GM12878 (cell line): Measurements from ENCODE around the gene PLPP1. TPM values are rescaled to one million over a fixed set of nuclear protein-coding genes. Genes with fewer than 3 reads are reported as not detected.

Experiments used
- ATAC-seq: fragments of 200-7000 bp; cut with Tn5 transposase; 3 replicates; pipeline ENCODE4 v1.9.1; 2020; ENCODE audit warnings: mild to moderate bottlenecking, moderate library complexity
- BruUV-seq: library from RNA; stranded (reverse); fragments of 400-500 nt; replicated peaks from 2 replicates; lab custom pipeline; 2021; lab: Mats Ljungman, UMichigan
- CTCF ChIA-PET: fragments of 300-600 bp; sonication (Branson Sonifier 250); formaldehyde crosslinking; extraction: SDS; loops from one replicate; lab custom pipeline; 2021; ENCODE audit warnings: inconsistent platforms; lab: Yijun Ruan, JAX
- POLR2A ChIA-PET: fragments of 350-600 bp; formaldehyde crosslinking; extraction: SDS; loops from one replicate; lab custom pipeline; 2021; ENCODE audit warnings: inconsistent platforms; lab: Charles Lee
- RAD21 ChIA-PET: fragments of 300-600 bp; sonication (Branson Sonifier 250); formaldehyde crosslinking; loops from one replicate; lab custom pipeline; 2023; ENCODE audit warnings: antibody characterized with exemption; ENCODE audit not compliant: unreplicated experiment; lab: Charles Lee
- SMC1A ChIA-PET: fragments of 300-600 bp; sonication (Branson Sonifier 250); formaldehyde crosslinking; loops from one replicate; lab custom pipeline; 2023; ENCODE audit not compliant: unreplicated experiment, uncharacterized antibody; lab: Charles Lee
- DNase-seq: peaks from one replicate; pipeline ENCODE4 v3.0.0-alpha.2; 2011; ENCODE audit warnings: low read depth, low spot score
- FAIRE-seq: peaks from 3 replicates; lab custom pipeline; 2011; peaks lifted over from hg19 to GRCh38; lab: Jason Lieb, UNC
- H2AFZ ChIP-seq: 2 replicates; pipeline ENCODE4 v1.6.0; 2011; ENCODE audit warnings: low read depth, low read length, control low read depth; ENCODE audit not compliant: control insufficient read depth
- H3K27ac ChIP-seq: 2 replicates; pipeline ENCODE4 v1.5.1; 2011; ENCODE audit warnings: control low read depth; ENCODE audit not compliant: control insufficient read depth, insufficient read depth
- H3K27me3 ChIP-seq, 2 experiments: replicated peaks in 1 of 2; 2 replicates each; pipeline versions ENCODE4 v1.6.0 to v1.6.1; 2011; ENCODE audit warnings: low read length in 1 of 2; ENCODE audit not compliant: control insufficient read depth in 2 of 2, insufficient read depth in 2 of 2
- H3K36me3 ChIP-seq, 2 experiments: 2 replicates each; pipeline ENCODE4 v1.5.1; 2011; ENCODE audit warnings: low read length in 1 of 2; ENCODE audit not compliant: control insufficient read depth in 2 of 2, insufficient read depth in 2 of 2
- H3K4me1 ChIP-seq: 2 replicates; pipeline ENCODE4 v1.6.1; 2011; ENCODE audit warnings: mild to moderate bottlenecking, low read length, moderate library complexity, mixed read lengths; ENCODE audit not compliant: control insufficient read depth, insufficient read depth
- H3K4me2 ChIP-seq: 2 replicates; pipeline ENCODE4 v1.6.0; 2011; ENCODE audit warnings: control low read depth; ENCODE audit not compliant: control insufficient read depth, insufficient read depth
- H3K4me3 ChIP-seq: fragments of 200-600 bp; sonication (generic); 2 replicates; pipeline ENCODE4 v1.5.1; 2016
- H3K79me2 ChIP-seq: 2 replicates; pipeline ENCODE4 v1.6.0; 2011; ENCODE audit warnings: low read length; ENCODE audit not compliant: control insufficient read depth, insufficient read depth
- H3K9ac ChIP-seq: 2 replicates; pipeline ENCODE4 v1.8.0; 2011; ENCODE audit warnings: low read length, control low read depth, mixed read lengths; ENCODE audit not compliant: control insufficient read depth, insufficient read depth
- H3K9me3 ChIP-seq: replicated peaks from 3 replicates; pipeline ENCODE4 v1.5.1; 2011; ENCODE audit warnings: mild to moderate bottlenecking, low read length; ENCODE audit not compliant: control insufficient read depth, insufficient read depth
- H4K20me1 ChIP-seq: 2 replicates; pipeline ENCODE4 v1.6.0; 2011; ENCODE audit not compliant: control insufficient read depth, insufficient read depth
- ATF7 ChIP-seq: fragments of 450-650 bp; IDR thresholded peaks from 2 replicates; pipeline ENCODE4 v1.6.1; 2016; ENCODE audit warnings: low read depth, mild to moderate bottlenecking
- BMI1 ChIP-seq: fragments of 450-650 bp; IDR thresholded peaks from 2 replicates; pipeline ENCODE4 v1.6.1; 2016; ENCODE audit warnings: mild to moderate bottlenecking, moderate library complexity, borderline replicate concordance
- CBX3 ChIP-seq: fragments of 200-600 bp; sonication (generic); IDR thresholded peaks from 2 replicates; pipeline ENCODE4 v1.6.1; 2016; ENCODE audit warnings: low read depth, borderline replicate concordance
- FOXK2 ChIP-seq: fragments of 450-650 bp; IDR thresholded peaks from 2 replicates; pipeline ENCODE4 v1.6.1; 2017; ENCODE audit warnings: mild to moderate bottlenecking, moderate library complexity
- GABPA ChIP-seq: IDR thresholded peaks from 2 replicates; pipeline ENCODE4 v1.6.1; 2014; ENCODE audit warnings: antibody characterized with exemption, low read depth, mild to moderate bottlenecking, inconsistent platforms
- GATAD2B ChIP-seq: fragments of 450-650 bp; conservative IDR thresholded peaks from 2 replicates; pipeline ENCODE4 v1.6.1; 2017; ENCODE audit warnings: low read depth, mild to moderate bottlenecking, moderate library complexity
- JUNB ChIP-seq: IDR thresholded peaks from 2 replicates; pipeline ENCODE4 v1.6.1; 2016; ENCODE audit warnings: antibody characterized with exemption, mild to moderate bottlenecking
- MYB ChIP-seq: fragments of 150-350 bp; IDR thresholded peaks from 2 replicates; pipeline ENCODE4 v1.6.1; 2014; ENCODE audit warnings: mild to moderate bottlenecking, low read depth, low read length, borderline replicate concordance
- NRF1 ChIP-seq: conservative IDR thresholded peaks from 2 replicates; pipeline ENCODE4 v1.6.1; 2011; ENCODE audit warnings: mild to moderate bottlenecking, low read depth, low read length, improper control_type of control experiment
- PBX3 ChIP-seq: IDR thresholded peaks from 2 replicates; pipeline ENCODE4 v1.6.1; 2011; ENCODE audit warnings: mild to moderate bottlenecking, low read depth, low read length, moderate library complexity; ENCODE audit not compliant: insufficient replicate concordance
- PRDM15 ChIP-seq: fragments of 450-650 bp; formaldehyde crosslinking; IDR thresholded peaks from 2 replicates; pipeline ENCODE4 v1.4.0; 2020; ENCODE audit warnings: mild to moderate bottlenecking, moderate library complexity
- RCOR1 ChIP-seq: conservative IDR thresholded peaks from 2 replicates; pipeline ENCODE4 v1.6.1; 2012; ENCODE audit warnings: low read depth, low read length, improper control_type of control experiment
- RELA ChIP-seq: fragments of 450-650 bp; IDR thresholded peaks from 2 replicates; pipeline ENCODE4 v1.8.0; 2014; ENCODE audit warnings: borderline replicate concordance; ENCODE audit not compliant: partially characterized antibody
- RUNX3 ChIP-seq: IDR thresholded peaks from 2 replicates; pipeline ENCODE4 v1.6.1; 2012; ENCODE audit warnings: low read length, inconsistent platforms
- WRNIP1 ChIP-seq: IDR thresholded peaks from 2 replicates; pipeline ENCODE4 v1.6.1; 2011; ENCODE audit warnings: low read depth, low read length, improper control_type of control experiment, borderline replicate concordance
- WGBS: methylation state at CpG from one replicate; pipeline ENCODE4 v1.1.6; 2016; ENCODE audit warnings: low lambda C conversion rate; ENCODE audit not compliant: insufficient replicate concordance, insufficient coverage; ENCODE audit errors: missing lambda C conversion rate; 5-methylcytosine and 5-hydroxymethylcytosine counted together
- in situ Hi-C: fragments of 300-500 bp; cut with MboI; formaldehyde crosslinking; loops from 9 replicates; pipeline ENCODE4 v1.14.3; 2018; ENCODE audit warnings: mixed read lengths
- intact Hi-C: fragments of 100-400 bp; cut with micrococcal nuclease; formaldehyde crosslinking; loops from one replicate; pipeline ENCODE4 v1.14.2; 2022; ENCODE audit not compliant: unreplicated experiment
- polyA plus RNA-seq, 11 experiments: library from polyadenylated mRNA; depleted of rRNA in 4 of 11; unstranded in 6 of 11; stranded (reverse) in 5 of 11; fragments of >200 nt; fragmentation: Nextera tagmentation in 4 of 11; fragmentation: Illumina TruSeq in 1 of 11; extraction: Ambion mirVana in 4 of 11; extraction: Trizol in 1 of 11; gene quantifications; 1 replicate in 1 of 11; 2 replicates in 10 of 11; pipeline versions ENCODE4 v1.2.1 to v1.2.3, GENCODE V29; 2011 to 2016; ENCODE audit warnings: inconsistent platforms in 2 of 11, missing spikeins in 2 of 11, low read depth in 1 of 11
- total RNA-seq, 4 experiments: library from RNA; depleted of rRNA in 3 of 4; stranded (reverse); fragments of >200 nt in 3 of 4; fragmentation: Illumina TruSeq in 1 of 4; extraction: Trizol in 1 of 4; gene quantifications; 2 replicates each; pipeline versions ENCODE4 v1.2.1 to v1.2.3, GENCODE V29; 2013 to 2021
- TF ChIP-seq, protein P1 (sequence below): fragments of 450-650 bp; conservative IDR thresholded peaks from 2 replicates; pipeline ENCODE4 v1.6.1; 2017; ENCODE audit warnings: mild to moderate bottlenecking, moderate library complexity
- TF ChIP-seq, protein P2 (sequence below): IDR thresholded peaks from 2 replicates; pipeline ENCODE4 v1.6.1; 2011; ENCODE audit warnings: borderline replicate concordance, low read depth, mild to moderate bottlenecking, moderate library complexity, low read length; ENCODE audit not compliant: insufficient read depth, poor library complexity, severe bottlenecking

Gene PLPP1
- total and polyA plus RNA-seq, 10 of the 15 experiments (the other 5 are each of a cell fraction or from before 2014, with no cell fraction given), result 3.0 to 11.3 (median 8.1) TPM

DNA sequence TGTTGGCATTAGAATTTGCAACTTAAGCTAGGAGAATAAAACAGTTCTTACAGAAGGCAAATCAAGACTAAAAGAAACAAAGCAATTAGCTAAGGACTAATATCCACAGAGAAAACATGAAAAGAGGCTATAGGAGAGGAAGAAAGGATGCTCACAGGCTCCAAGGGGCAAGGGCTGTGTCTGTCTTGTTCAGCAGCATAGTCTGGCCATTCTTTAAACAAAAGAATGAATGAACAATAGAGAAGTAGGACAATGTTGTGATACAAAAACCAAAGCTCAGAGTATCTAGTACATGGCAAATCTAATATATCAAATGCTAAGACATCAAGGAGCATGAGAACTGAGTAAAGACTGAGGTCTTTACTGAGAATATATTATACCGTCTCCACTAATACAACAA lies 39.5 kb downstream of the PLPP1 start:
- DNase-seq, result no peak
- no peak overlapping the region for H3K4me3 ChIP-seq
- no peaks in the 10 kb centered on the region for H3K79me2 ChIP-seq
- in situ Hi-C loops (no loop called here), intact Hi-C loops (loop anchor here (5.0 kb wide), 1 partner anchor 197 kb away; no protein-coding TSS in a partner anchor)
- no peak overlapping the region for H3K4me2 ChIP-seq
- no peak overlapping the region for H2AFZ ChIP-seq
- H4K20me1 ChIP-seq, result no peaks in the 10 kb centered on the region
- no peak overlapping the region for H3K9ac ChIP-seq
- ATAC-seq, result no peak
- BruUV-seq, result no TSS peak
- no peaks in the 10 kb centered on the region for H3K36me3 ChIP-seq
- RAD21 ChIA-PET, result interaction anchor here (0.9 to 1.7 kb wide), 3 partner anchors 116 to 442 kb away, joined by 3 to 8 read pairs (median 4); no protein-coding TSS in a partner anchor
- H3K27ac ChIP-seq, result no peak overlapping the region
- no peaks in the 10 kb centered on the region for H3K27me3 ChIP-seq
- no peak for FAIRE-seq
- SMC1A ChIA-PET, result interaction anchor here (1.4 kb wide), 1 partner anchor 11 kb away, joined by 3 read pairs; no protein-coding TSS in a partner anchor
- WGBS, result 97% methylated on average over 1 of the region's 1 CpG
- CTCF ChIA-PET, result interaction anchor here (0.6 kb wide), 1 partner anchor 195 kb away, joined by 3 read pairs; no protein-coding TSS in a partner anchor
- POLR2A ChIA-PET, result no interaction called here
- no peaks in the 10 kb centered on the region for H3K9me3 ChIP-seq
- no peaks in the 10 kb centered on the region for H3K4me1 ChIP-seq
- TF ChIP-seq BMI1, result no peak
- TF ChIP-seq JUNB, result no peak
- TF ChIP-seq FOXK2, result no peak
- TF ChIP-seq RELA, result no peak
- TF ChIP-seq MYB, result no peak
- no peak for TF ChIP-seq ATF7
- TF ChIP-seq GATAD2B, result no peak
- no peak for TF ChIP-seq PRDM15
- TF ChIP-seq RUNX3, result no peak
- no peak for TF ChIP-seq RCOR1
- TF ChIP-seq, protein P1, sequence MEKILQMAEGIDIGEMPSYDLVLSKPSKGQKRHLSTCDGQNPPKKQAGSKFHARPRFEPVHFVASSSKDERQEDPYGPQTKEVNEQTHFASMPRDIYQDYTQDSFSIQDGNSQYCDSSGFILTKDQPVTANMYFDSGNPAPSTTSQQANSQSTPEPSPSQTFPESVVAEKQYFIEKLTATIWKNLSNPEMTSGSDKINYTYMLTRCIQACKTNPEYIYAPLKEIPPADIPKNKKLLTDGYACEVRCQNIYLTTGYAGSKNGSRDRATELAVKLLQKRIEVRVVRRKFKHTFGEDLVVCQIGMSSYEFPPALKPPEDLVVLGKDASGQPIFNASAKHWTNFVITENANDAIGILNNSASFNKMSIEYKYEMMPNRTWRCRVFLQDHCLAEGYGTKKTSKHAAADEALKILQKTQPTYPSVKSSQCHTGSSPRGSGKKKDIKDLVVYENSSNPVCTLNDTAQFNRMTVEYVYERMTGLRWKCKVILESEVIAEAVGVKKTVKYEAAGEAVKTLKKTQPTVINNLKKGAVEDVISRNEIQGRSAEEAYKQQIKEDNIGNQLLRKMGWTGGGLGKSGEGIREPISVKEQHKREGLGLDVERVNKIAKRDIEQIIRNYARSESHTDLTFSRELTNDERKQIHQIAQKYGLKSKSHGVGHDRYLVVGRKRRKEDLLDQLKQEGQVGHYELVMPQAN, result no peak
- no peak for TF ChIP-seq PBX3
- no peak for TF ChIP-seq GABPA
- no peak for TF ChIP-seq WRNIP1
- TF ChIP-seq CBX3, result no peak
- TF ChIP-seq NRF1, result no peak
- TF ChIP-seq, protein P2, sequence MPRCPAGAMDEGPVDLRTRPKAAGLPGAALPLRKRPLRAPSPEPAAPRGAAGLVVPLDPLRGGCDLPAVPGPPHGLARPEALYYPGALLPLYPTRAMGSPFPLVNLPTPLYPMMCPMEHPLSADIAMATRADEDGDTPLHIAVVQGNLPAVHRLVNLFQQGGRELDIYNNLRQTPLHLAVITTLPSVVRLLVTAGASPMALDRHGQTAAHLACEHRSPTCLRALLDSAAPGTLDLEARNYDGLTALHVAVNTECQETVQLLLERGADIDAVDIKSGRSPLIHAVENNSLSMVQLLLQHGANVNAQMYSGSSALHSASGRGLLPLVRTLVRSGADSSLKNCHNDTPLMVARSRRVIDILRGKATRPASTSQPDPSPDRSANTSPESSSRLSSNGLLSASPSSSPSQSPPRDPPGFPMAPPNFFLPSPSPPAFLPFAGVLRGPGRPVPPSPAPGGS, result no peak
